Fibroblast of skin of right quadriceps (primary cell): ENCODE measurements around the gene SEPTIN7.

Experiments used
- DNase-seq: peaks from one replicate; pipeline ENCODE4 v3.0.0-alpha.2; 2013

SEPTIN7 gene

GRCh38 chr7:35792472-35792871 is 8.4 kb upstream of the SEPTIN7 start:
- DNase-seq, result no peak

GRCh38 chr7:35792873-35793489 is 7.9 kb upstream of the SEPTIN7 start:
- peak; percentile 10 for DNase-seq

GRCh38 chr7:35797311-35797710 is 3.5 kb upstream of the SEPTIN7 start:
- no peak for DNase-seq

GRCh38 chr7:35799846-35800717 is 775 bp upstream of the SEPTIN7 start:
- peak; percentile 89 for DNase-seq

GRCh38 chr7:35801392-35802101 is 690 bp downstream of the SEPTIN7 start:
- peak; percentile 71 for DNase-seq

GRCh38 chr7:35802102-35802466 is 1.2 kb downstream of the SEPTIN7 start:
- no peak for DNase-seq

- no peak for DNase-seq
Measured at GRCh38 chr7:35802649-35803048, 1.8 kb downstream of the SEPTIN7 start.

- DNase-seq, result no peak
Measured at GRCh38 chr7:35804231-35804970, 3.5 kb downstream of the SEPTIN7 start.

GRCh38 chr7:35805876-35806275 is 5.0 kb downstream of the SEPTIN7 start:
- no peak for DNase-seq

- no peak for DNase-seq
Measured at GRCh38 chr7:35816514-35816913, 15.7 kb downstream of the SEPTIN7 start.

GRCh38 chr7:35817181-35817580 is 16.3 kb downstream of the SEPTIN7 start:
- no peak for DNase-seq

GRCh38 chr7:35817930-35818329 is 17.1 kb downstream of the SEPTIN7 start:
- no peak for DNase-seq

GRCh38 chr7:35818513-35818912 is 17.7 kb downstream of the SEPTIN7 start:
- DNase-seq, result no peak

- DNase-seq, result no peak
Measured at GRCh38 chr7:35819310-35819709, 18.5 kb downstream of the SEPTIN7 start.

GRCh38 chr7:35819954-35820703 is 19.3 kb downstream of the SEPTIN7 start:
- DNase-seq, result no peak

- DNase-seq, result no peak
Measured at GRCh38 chr7:35820858-35821257, 20.0 kb downstream of the SEPTIN7 start.

- DNase-seq, result no peak
Measured at GRCh38 chr7:35823440-35823839, 22.6 kb downstream of the SEPTIN7 start.

GRCh38 chr7:35825974-35826373 is 25.1 kb downstream of the SEPTIN7 start:
- no peak for DNase-seq

- no peak for DNase-seq
Measured at GRCh38 chr7:35826751-35827150, 25.9 kb downstream of the SEPTIN7 start.

- DNase-seq, result no peak
Measured at GRCh38 chr7:35828817-35829216, 28.0 kb downstream of the SEPTIN7 start.

GRCh38 chr7:35831208-35831607 is 30.4 kb downstream of the SEPTIN7 start:
- DNase-seq, result peak; percentile 86
